Glomerular endothelial cell (primary cell): Measurements from ENCODE around the gene DMBX1. TPM values are rescaled to one million over a fixed set of nuclear protein-coding genes. Genes with fewer than 3 reads are reported as not detected.

ENCODE experiments used
- DNase-seq: peaks from one replicate; pipeline ENCODE4 v3.0.0-alpha.2; 2011; ENCODE audit warnings: low read depth, low spot score; ENCODE audit errors: extremely low read depth
- total RNA-seq: library from RNA; depleted of rRNA; stranded (reverse); fragments of >200 nt; gene quantifications from 2 replicates; pipeline ENCODE4 v1.2.3, GENCODE V29; 2015

DMBX1 gene
- total RNA-seq, 1 donor from 2014 or later, result not detected

DNA sequence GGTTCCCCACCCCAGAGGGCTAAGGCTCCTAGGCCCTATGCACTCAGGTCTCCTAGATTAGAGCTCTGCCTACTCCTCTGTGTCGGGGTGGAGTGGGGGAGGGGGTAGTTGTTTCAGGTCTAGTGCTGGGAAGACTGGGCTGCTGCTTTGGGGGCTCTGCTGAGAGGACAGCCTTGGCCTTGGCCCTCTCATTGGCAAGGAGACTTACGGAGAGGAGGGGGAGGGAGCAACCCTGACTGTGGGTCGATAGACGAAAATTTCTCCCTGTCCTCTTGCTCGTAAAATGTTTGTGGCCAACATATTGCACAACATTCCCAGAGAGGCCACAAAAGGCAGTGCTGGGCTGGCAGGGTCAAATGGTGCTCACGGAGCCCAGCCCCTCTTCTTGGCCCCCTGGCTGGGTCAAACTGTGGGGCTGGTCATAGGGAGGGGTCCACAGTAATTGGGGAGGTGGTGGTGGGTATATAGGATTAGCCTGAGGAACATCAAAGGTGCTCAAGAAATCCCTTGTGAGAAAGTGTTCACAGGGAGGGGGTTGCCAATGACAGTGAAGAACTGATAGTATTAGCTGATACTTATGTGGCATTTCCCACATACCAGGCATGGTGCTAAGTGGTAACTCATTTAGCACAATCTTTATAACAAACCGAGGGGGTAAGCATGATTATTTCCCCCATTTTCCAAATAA is 8.5 kb upstream of the DMBX1 start:
- DNase-seq, result no peak

DNA sequence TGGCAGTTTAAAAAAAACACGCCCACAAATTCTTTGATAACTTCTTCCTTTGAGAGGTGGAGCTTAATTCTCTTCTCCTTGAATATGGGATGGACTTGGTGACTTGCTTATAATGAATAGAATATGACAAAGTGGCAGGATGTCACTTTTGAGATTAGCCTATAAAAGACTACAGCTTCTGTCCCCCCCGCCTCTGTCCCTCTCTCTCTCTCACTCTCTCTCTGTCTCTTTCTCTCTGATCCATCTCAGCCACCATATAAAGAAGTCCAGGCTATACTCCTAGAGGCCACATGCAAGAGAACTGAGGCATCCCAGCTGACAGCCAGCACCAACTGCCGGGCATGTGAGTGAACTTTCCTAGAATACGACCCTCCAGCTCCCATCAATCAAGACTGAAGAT is 7.7 kb upstream of the DMBX1 start:
- DNase-seq, result no peak

DNA sequence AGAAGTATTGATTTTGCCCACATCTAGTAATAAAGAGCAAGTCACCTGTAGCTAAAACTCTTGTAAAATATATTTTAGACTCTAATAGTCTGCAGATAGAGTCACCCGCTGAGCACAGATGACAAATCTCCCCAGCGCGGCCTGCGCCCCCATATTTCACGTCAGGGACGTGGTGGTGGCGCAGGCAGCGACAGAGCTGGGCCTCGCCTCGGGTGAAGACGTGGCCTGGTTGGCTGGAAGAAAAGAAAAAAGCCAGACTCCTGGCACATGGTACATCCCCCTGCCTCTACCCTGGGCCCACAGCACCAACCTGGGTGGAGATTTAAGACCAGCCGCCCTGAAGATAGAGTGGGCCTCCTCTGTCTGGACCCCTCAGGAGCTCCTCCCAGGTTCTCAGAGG is 6.0 kb upstream of the DMBX1 start:
- no peak for DNase-seq

DNA sequence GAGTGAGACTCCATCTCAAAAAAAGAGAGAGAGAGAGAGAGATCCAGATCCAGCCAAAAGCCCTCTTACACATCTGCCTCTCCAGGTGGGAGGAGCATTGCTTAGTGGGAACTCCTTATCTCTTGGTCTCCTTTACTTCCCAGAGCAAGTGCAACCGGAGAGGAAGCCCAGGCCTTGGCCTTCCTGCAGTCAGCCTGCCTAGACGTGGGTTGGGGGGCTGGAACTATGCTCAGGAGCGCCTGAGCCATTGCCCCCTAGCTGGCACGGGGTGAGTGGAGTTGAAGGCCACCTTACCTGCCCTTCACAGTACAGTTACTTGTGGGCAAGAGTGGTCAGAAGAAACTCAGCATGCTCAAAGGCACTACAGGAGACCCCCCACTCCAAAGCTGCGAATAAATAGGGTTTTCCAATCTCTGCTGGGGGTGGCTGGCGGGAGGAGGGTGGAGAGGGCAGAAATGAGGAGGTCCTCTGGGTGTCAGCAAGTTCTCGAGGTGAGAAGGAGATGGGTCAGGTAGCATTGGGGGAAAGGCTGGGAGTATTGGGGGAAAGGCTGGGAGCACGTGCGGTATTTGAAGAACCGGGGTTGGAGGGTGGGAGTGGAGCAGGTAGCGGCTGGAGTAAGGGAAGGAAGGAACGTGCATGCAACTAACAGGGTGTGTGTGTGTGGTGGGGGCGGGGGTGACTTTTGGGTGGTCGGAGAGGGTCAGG is 4.7 kb upstream of the DMBX1 start:
- DNase-seq, result no peak

DNA sequence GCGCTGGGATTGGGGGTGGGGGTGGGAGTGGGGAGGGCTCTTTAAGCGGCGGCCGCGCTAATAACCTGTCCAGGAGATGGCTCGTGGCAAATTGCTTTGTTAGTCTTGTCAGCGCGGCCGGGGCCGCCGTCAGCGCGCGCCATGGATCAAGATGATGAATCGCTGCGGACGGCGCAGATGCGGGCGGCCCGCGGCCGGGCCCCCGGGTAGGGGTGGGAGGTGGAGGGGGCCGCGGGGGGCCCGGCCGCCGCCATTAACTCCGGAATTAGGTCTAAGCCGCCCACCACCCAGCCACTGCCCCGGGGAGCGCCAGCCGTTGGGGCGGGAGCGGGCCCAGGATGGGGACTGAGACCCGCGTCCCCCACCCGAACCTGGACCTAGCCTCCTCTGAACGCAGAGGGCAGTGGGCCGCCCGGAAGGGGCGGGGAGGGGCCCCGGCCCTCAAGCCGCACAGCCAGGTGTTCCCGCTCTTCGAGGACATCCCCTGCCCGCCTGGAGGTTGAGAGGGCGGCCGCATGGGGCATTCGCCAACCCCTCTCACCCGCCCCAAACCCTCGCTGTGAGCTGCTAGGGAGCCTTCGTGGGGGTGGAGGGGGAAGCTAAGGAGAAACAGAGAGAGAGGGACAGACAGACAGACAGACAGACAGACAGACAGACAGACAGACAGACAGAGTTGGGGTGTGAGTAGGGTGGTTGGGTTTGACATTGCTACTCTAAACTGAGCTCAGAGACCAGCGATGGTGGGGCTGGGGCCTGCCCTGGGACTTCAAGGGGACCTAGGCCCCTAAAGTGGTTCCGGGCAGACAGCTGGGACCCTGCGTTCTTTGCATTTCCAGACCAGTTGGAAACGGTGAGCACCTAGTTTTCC is 3.8 kb upstream of the DMBX1 start:
- DNase-seq, result no peak

- no peak for DNase-seq
These were observed 3.1 kb upstream of the DMBX1 start for GRCh38 chr1:46486432-46487015.

GRCh38 chr1:46487818-46488218 is 1.8 kb upstream of the DMBX1 start:
- DNase-seq, result no peak

DNA sequence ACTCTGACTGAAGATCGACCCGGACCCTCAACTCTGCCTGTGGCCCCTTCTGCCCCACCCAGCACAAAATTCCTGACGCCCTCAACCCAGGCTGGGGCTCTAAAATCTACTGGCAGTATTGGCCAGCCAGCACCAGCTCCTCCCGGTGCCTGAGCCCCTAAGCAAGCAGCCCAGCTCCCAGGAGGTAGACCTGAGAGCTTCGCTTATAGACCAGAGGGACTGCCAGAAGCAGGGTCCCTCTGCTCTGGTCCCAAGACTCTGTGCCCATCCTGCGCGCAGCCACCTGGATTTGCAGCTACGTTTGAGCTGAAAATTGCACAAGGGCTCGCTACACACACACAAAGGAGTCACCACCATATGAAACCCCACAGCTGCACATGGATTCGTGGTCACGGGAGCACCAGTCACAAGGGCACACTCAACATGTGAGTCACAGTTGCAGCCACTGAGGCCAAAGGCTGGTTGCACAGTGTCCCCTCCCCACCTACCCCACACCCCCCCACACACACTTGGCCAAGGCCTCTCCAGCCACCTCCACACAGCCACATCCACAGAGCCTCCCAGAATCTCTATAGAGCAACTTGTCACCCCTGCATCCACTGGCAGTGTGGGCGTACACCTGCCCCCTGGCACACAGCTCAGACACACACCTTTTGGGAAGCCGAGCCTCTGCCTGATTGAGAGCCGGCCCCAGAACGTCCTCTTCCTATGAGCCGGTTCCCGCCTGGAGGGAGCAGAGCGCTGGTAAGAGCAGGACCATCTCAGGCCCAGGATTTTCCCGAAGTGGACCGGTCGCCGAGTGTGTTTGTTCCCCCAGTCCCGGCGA is 1.1 kb upstream of the DMBX1 start:
- no peak for DNase-seq

DNA sequence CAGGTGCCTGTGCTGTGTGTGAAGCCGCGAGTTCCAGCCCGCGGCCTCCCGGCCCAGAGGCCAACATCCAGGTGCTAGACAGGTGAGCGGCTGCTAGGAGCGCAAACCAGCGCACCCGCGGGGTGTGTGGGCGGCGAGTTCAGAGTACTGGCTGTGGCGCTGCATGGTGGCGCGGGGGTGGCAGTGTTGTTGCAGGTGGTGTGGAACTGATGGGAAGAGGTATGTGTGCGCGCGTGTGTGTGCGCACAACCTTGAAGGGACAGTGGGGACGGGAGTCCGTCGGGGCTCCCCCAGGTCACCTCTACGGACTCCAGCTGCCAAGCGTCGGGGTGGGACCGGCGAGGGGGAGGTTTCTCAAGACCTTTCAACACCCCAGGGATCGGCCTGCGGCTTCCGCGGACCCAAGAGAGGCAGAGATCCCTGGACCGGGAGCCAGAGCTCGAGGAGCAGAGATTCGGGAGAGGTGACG is 433 bp upstream of the DMBX1 start:
- no peak for DNase-seq

GRCh38 chr1:46490406-46490655 is 695 bp downstream of the DMBX1 start:
- DNase-seq, result no peak

DNA sequence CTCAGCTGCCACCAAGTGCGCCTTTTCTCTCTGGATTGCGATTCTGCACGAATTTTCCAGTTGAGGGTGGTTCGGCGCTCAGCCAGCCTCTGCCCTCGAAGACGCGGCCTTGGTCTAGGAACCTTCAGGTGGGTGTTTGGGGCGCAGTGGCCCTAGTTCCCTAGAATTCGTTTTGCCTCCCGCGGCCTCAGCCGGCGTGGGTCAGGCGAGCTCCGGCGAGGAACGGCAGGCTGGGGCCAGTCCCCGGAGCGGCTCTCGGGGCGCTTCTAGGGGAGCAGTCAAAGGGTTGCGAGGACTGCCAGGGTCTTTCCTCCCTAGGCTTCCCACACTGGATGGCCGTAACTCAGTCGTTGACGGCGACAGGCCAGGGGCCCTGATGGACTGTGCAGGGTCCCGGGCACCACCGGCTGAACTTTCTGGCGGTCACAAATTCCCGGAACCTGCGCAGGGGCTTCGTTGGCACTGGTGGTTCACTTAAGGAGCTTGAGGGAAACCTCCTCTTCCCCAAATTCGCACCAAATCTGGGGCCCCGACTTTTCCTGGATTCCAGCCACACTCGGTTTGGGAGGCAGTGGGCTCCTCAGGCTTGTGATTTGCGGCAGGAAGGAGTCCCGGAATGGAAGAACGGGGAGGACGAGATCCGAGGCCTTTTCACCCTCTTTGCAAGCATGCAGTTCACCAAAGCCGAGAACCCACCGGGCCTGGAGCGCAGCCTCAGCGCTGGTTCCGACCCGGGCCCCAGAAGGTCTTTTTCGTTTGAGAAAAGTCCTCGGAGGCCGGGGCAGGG is 1.2 kb downstream of the DMBX1 start:
- DNase-seq, result no peak

DNA sequence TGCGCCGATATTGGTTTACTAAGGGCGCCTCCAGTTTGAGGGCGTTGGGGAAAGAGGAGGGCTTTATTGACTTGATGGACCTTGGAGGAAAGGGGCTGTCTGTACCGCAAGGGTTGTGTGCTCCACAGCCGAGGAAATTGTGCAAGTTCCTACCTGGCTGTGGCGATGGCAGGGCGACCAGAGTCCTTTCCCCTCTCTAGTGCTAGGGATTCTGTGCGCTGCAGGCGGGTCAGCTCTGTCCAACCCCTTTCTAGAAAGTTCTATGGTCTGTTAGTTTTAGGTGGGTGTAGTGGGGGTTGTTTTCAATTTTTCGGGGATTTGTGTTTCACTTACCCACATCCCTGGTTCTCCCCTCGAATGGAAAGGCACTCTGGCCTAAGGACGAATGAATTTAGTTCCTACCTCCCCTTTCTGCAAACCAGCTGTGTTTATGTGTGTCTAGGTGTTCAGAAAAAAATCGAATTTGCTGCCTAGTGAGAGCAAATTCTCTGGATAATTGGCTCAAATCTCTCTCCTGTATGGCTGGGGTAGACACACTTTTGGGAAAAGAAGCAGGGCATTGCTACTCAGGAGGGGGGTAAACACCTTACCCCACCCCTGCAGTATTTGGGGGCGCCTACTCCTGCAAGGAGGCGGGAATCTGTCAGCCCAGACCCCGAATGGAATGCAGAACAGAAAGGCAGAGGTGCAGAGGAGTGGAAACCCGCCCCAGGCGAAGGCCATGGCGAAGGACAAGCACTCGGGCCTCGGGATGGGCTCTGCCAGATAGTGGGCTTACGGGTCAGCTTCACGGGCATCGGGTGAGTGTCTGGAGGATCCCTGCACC is 2.0 kb downstream of the DMBX1 start:
- DNase-seq, result no peak

- DNase-seq, result no peak
These were observed 2.7 kb downstream of the DMBX1 start for GRCh38 chr1:46492269-46492853.

DNA sequence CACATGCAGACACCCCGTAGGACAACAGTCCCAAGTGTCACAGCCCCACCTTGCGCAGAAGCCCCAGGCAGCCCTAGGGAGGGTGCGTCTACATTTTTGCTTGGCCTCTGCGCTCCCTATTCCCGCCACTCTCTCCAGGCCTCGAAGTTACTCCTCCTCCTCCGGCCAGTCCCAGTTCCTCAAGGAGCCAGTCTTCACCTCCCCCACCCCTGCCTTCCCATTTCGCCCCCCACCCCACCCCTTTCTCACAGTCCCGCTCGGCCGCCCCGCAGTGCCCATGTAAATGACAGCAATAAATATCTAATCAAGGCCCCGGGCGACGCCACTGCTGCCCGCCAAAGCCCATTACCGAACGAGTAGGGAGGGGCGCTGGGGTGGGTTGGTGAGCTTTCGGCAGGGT is 3.2 kb downstream of the DMBX1 start:
- no peak for DNase-seq

DNA sequence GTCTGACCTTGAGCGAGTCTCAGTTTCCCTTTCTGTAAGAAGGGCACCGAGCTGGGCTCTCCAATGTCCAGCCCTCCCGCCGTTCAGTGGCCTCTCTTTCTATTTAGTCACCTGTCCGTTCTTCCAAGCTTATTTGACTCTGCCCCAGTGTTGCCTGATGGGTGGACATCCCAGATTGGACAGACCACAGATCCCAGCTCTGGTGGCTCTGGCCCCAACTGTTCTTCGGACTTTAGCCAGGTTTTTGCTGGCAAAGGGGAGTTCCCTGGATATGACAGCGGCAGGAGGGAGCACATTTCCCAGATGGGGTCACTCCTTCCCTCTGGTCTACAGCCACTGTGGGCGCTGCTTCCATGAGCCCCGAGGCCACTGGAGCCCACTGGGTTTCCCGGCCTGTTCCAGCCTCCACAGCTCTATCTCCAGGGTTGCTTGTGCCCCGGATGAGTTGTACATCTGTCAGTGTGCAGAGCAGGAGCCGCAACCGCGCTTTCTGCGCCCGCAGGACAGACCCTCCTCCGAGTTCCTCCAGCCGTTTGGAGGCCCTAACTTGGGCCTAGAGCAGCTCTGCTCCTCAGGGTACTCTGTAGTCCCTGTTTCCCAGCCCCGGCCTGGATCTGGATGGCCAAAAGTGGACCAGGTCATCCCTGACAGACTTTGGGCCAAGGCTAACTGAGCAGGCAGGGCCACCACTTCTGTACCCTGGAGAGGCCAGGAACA is 3.8 kb downstream of the DMBX1 start:
- DNase-seq, result no peak

DNA sequence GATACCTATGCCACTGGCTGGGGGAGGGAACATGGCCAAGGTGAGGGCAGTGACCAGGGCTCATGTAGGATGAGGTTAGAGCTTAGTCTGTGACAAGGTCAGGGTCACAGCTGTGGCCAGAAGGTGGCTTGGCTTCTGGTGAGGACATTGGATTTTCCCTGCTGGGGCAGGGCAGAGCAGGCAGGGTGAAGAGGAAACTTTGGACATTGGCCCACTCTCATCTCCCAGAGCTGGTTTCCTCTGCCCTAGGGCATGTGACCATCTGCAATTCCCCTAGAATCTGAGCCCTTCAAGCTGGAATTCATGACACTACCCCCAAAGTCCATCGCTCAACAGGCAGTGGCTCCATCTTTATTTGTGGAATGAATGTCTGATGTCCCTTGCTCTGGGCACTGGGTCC is 5.3 kb downstream of the DMBX1 start:
- DNase-seq, result no peak

GRCh38 chr1:46495778-46496177 is 6.1 kb downstream of the DMBX1 start:
- DNase-seq, result no peak

GRCh38 chr1:46496505-46496904 is 6.9 kb downstream of the DMBX1 start:
- DNase-seq, result no peak
